ENCODE data around the gene SEZ6L2.
"Not testable (repeated sequence)": the region's sequence is repeated elsewhere in the genome, so short reads cannot be mapped to it uniquely, and the experiment has no call there.

The SEZ6L2 gene

DNA sequence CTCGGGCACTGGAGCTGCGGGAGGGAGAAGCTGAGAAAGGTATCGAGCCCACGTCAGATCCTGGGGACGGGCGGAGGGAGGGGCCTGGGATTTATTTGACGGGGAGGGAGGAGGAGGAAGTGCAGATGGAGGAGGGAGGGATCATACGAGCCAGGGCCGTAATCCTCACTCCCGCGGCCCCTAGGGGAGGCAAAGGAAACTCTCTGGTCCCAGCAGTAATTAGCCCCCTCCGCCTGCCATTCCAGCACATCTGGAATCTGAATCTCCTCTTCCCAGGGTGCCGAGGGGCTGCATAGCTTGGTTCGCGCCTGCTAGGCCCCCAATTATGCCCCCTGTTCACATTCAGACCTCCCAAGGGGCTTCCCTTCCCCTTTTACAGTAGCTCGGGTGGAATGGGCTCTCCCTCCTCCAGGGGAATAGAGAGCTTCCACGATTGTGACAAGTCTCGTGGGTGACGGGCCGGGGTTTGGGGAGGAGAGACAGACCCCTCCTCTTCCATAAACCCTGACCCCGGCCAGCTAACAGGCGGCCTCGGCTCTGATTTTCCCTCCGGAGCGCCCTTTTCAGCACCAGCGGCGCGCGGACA lies at the start of gene SEZ6L2:
TSS of gene SEZ6L2 (minus strand) at position 35 of the 586 bp plus-strand sequence. CDS start 531 bp downstream, outside the sequence.
- H3K4me3 ChIP-seq (ENCODE audit: low read depth, low read length) = peak within 1 kb of the TSS; percentile 54
- DNase-seq (ENCODE audit: low read depth) = peak; percentile 13
- TF ChIP-seq, protein P1, sequence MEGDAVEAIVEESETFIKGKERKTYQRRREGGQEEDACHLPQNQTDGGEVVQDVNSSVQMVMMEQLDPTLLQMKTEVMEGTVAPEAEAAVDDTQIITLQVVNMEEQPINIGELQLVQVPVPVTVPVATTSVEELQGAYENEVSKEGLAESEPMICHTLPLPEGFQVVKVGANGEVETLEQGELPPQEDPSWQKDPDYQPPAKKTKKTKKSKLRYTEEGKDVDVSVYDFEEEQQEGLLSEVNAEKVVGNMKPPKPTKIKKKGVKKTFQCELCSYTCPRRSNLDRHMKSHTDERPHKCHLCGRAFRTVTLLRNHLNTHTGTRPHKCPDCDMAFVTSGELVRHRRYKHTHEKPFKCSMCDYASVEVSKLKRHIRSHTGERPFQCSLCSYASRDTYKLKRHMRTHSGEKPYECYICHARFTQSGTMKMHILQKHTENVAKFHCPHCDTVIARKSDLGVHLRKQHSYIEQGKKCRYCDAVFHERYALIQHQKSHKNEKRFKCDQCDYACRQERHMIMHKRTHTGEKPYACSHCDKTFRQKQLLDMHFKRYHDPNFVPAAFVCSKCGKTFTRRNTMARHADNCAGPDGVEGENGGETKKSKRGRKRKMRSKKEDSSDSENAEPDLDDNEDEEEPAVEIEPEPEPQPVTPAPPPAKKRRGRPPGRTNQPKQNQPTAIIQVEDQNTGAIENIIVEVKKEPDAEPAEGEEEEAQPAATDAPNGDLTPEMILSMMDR (IDR thresholded peaks at IDR 0.05; ENCODE audit: insufficient read depth, low read depth, low read length, missing control alignments) = no peak

DNA sequence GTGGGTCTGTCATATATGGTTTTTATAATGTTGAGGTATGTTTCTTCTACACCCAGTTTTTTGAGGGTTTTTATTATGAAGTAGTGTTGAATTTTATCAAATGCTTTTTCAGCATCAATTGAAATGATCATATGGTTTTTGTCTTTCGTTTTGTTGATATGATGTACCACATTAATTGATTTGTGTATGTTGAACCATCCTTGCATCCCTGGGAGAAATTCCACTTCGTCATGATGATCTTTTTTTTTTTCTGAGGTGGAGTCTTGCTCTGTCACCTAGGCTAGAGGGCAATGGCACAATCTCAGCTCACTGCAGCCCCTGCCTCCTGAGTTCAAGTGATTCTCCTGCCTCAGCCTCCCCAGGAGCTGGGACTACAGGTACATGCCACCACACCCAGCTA lies 48.5 kb upstream of the SEZ6L2 start:
- H3K4me3 ChIP-seq (ENCODE audit: low read depth, low read length) = no peak overlapping the region
- no peak for DNase-seq (ENCODE audit: low read depth)
- TF ChIP-seq, protein P1 (IDR thresholded peaks at IDR 0.05; ENCODE audit: insufficient read depth, low read depth, low read length, missing control alignments) = no peak

DNA sequence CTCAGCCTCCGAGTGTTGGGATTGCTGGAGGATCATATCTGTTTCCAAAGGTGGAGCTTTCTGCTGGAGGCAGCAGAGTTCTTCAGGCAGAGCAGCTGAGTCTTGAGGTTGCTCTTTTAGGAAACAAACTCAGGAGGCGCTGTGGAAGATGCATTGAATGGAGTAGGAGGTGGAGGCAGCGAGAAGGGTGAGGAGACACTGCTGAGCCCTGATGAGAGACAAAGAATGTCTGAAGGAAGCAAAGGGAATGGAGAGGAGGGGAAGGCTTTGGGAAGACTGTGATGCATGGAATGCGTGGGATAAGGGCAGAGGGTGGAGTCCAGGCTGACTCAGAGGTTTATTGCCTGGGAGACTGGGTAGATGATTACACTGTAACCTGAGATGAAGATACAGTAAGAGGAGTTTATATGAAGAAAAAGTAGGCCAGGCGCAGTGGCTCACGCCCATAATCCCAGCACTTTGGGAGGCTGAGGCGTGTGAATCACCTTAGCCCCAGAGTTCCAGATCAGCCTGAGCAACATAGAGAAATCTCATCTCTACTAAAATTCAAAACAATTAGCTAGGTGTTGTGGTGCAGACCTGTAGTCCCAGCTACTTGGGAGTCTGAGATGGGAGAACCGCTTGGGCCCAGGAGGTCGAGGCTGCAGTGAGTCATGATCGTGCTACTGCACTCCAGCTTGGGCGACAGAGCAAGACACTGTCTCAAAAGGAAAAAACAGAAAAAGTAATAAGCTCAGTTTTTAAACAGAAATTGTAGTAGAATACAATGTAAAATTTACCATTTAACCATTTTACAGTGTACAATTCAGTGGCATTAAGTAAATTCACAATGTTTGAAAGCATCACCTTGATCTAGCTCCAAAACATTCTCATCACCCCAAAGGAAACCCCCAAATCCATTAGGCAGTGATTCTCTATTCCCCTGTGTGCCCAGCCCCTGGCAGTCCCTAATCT lies 44.8 kb upstream of the SEZ6L2 start:
- DNase-seq (ENCODE audit: low read depth) = no peak
- no peak overlapping the region for H3K4me3 ChIP-seq (ENCODE audit: low read depth, low read length)
- TF ChIP-seq, protein P1 (IDR thresholded peaks at IDR 0.05; ENCODE audit: insufficient read depth, low read depth, low read length, missing control alignments) = no peak

DNA sequence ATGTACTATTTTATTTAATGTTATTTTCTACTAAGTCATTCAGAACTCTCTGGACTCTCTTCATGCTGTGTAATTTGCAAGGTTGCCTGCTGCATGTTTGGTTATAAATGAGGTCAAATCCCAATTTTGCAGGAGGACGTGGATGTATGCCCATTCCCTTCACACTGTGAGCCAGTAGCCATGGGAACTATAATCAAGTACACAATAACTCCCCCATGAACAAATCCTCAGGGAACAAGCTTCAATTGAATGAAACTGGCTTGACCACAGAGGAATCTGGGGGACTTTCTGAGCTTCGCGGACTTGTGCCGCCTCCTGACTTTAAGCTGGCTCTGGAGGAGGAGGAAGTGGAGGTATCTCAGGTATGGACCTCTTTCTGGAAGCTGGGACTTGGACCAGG lies 41.3 kb upstream of the SEZ6L2 start:
- H3K4me3 ChIP-seq (ENCODE audit: low read depth, low read length) = no peak overlapping the region
- TF ChIP-seq, protein P1 (IDR thresholded peaks at IDR 0.05; ENCODE audit: insufficient read depth, low read depth, low read length, missing control alignments) = no peak
- no peak for DNase-seq (ENCODE audit: low read depth)

DNA sequence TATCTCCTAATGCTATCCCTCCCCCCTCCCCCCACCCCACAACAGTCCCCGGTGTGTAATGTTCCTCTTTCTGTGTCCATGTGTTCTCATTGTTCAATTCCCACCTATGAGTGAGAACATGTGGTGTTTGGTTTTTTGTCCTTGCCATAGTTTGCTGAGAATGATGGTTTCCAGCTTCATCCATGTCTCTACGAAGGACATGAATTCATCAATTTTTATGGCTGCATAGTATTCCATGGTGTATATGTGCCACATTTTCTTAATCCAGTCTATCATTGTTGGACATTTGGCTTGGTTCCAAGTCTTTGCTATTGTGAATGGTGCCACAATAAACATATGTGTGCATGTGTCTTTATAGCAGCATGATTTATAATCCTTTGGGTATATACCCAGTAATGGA lies 32.4 kb upstream of the SEZ6L2 start:
- DNase-seq (ENCODE audit: low read depth); H3K4me3 ChIP-seq (ENCODE audit: low read depth, low read length): not testable (repeated sequence)

DNA sequence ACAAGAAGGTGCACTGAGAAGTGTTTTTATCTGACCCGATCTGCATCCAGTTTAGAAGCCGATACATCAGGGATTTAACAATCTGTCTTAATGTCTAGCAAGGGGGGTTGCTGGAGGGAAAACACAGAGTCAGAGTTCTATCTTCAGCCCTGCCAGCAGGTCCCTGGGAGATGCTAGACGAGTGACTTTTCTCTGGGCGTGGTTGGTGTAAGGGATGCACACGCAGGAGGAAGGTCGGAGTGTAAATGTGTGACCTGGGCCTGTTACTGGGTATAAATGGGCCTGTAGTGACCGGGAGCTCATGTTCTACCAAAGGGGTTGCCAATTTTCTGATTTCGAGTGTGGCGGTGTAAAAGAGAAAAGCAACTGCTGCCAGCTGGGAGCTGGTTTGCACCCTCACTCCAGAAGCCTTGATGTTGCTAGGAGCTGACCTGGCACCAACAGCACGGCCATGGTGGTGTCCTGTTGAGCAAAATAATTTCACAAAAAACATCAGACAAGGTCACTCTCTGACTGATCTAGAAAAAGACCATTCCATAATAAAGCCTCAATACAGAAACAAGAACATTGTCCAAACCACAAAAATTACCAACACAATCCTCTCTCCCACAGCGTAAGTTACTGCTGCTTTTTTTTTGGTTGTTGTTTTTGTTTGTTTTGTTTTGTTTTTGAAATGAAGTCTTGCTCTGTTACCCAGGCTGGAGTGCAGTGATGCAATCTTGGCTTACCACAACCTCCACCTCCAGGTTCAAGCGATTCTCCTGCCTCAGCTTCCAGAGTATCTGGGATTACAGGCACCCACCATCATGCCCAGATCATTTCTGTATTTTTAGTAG lies 27.9 kb upstream of the SEZ6L2 start:
- peak overlapping the region; percentile 54; the same call in 1 of the 2 replicates for H3K4me3 ChIP-seq (ENCODE audit: low read depth, low read length)
- TF ChIP-seq, protein P1 (IDR thresholded peaks at IDR 0.05; ENCODE audit: insufficient read depth, low read depth, low read length, missing control alignments) = no peak
- DNase-seq (ENCODE audit: low read depth) = no peak

DNA sequence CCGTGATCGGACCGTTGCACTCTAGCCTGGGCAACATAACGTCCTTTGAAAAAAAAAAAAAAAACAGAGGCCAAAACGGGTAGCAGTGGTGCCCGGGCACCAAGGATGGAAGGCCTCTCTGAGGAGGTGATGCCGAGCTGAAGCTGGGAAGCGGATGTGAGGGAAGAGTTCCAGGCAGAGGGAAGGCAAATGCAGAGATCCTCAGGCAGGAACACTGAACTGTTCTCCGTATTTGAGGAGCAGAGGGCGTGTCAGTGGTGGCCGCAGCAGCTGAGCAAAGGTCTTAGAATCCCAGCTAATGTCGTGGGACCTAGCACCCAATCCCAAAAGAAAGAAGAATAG lies 27.3 kb upstream of the SEZ6L2 start:
- TF ChIP-seq, protein P1 (IDR thresholded peaks at IDR 0.05; ENCODE audit: insufficient read depth, low read depth, low read length, missing control alignments) = no peak
- DNase-seq (ENCODE audit: low read depth) = no peak
- H3K4me3 ChIP-seq (ENCODE audit: low read depth, low read length) = peak overlapping the region; percentile 54
